ENCODE data around the gene KCNMB2.

DNA sequence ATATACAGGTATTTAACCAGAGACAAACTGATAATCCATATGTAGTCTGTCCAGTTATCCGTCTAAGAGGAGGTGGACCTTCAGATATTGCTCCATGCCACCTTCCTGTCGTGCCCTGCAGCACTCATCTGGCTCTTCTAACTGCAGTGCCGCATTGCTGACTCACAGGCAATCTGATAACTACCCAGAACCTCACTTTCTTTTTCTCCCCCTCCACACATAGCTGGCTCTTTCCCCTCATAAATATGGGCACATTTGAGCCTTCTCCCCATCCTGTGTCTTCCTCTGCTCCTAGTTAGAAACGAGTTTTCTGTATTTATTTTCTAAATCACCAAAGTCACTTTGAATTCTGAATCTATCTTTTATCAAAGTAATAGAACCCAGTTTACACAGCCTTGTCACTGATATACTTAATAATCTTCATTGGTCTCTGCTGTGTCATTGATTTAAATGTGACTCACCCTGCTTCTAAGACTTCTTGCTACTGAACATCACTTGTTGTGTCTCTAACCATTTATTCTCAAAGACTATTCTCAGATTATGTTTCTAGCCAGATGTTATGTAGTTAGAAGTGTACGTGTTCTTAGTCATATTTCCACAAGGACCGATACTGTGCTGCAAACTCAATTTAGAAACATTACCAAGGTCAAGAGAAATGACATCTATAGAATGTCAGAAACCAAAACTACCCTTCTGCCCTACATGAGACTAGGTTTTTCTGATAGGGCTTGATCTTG lies 17.4 kb upstream of the KCNMB2 start:
- TF ChIP-seq, protein P1, sequence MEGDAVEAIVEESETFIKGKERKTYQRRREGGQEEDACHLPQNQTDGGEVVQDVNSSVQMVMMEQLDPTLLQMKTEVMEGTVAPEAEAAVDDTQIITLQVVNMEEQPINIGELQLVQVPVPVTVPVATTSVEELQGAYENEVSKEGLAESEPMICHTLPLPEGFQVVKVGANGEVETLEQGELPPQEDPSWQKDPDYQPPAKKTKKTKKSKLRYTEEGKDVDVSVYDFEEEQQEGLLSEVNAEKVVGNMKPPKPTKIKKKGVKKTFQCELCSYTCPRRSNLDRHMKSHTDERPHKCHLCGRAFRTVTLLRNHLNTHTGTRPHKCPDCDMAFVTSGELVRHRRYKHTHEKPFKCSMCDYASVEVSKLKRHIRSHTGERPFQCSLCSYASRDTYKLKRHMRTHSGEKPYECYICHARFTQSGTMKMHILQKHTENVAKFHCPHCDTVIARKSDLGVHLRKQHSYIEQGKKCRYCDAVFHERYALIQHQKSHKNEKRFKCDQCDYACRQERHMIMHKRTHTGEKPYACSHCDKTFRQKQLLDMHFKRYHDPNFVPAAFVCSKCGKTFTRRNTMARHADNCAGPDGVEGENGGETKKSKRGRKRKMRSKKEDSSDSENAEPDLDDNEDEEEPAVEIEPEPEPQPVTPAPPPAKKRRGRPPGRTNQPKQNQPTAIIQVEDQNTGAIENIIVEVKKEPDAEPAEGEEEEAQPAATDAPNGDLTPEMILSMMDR (IDR thresholded peaks at IDR 0.05): no peak
- no peak for TF ChIP-seq POLR2A (IDR thresholded peaks at IDR 0.05)
